ENCODE data around the gene TRAPPC11.

Gene TRAPPC11

GRCh38 chr4:183727482-183727881 lies 68.4 kb downstream of the TRAPPC11 start:
- no peak for DNase-seq (ENCODE audit: extremely low read depth, insufficient read length)
- H3K27me3 ChIP-seq (replicated peaks; ENCODE audit: control insufficient read depth, insufficient read depth, low read length) = no peaks in the 10 kb centered on the region
- H3K4me3 ChIP-seq (replicated peaks; ENCODE audit: low read depth, low read length) = no peak overlapping the region
- TF ChIP-seq CTCF (IDR thresholded peaks at IDR 0.05; ENCODE audit: insufficient read depth, low read length, poor library complexity, severe bottlenecking) = no peak
- H3K36me3 ChIP-seq (ENCODE audit: control insufficient read depth, insufficient read depth, low read length) = no peaks in the 10 kb centered on the region

- no peak for DNase-seq (ENCODE audit: extremely low read depth, insufficient read length)
- H3K27me3 ChIP-seq (replicated peaks; ENCODE audit: control insufficient read depth, insufficient read depth, low read length) = no peaks in the 10 kb centered on the region
- no peaks in the 10 kb centered on the region for H3K36me3 ChIP-seq (ENCODE audit: control insufficient read depth, insufficient read depth, low read length)
- TF ChIP-seq CTCF (IDR thresholded peaks at IDR 0.05; ENCODE audit: insufficient read depth, low read length, poor library complexity, severe bottlenecking) = no peak
- H3K4me3 ChIP-seq (replicated peaks; ENCODE audit: low read depth, low read length) = no peak overlapping the region
Measured at GRCh38 chr4:183728223-183729068, 69.4 kb downstream of the TRAPPC11 start.

GRCh38 chr4:183729069-183729406 lies 69.9 kb downstream of the TRAPPC11 start:
- no peak for TF ChIP-seq CTCF (IDR thresholded peaks at IDR 0.05; ENCODE audit: insufficient read depth, low read length, poor library complexity, severe bottlenecking)
- H3K36me3 ChIP-seq (ENCODE audit: control insufficient read depth, insufficient read depth, low read length) = no peaks in the 10 kb centered on the region
- no peak overlapping the region for H3K4me3 ChIP-seq (replicated peaks; ENCODE audit: low read depth, low read length)
- DNase-seq (ENCODE audit: extremely low read depth, insufficient read length) = no peak
- no peaks in the 10 kb centered on the region for H3K27me3 ChIP-seq (replicated peaks; ENCODE audit: control insufficient read depth, insufficient read depth, low read length)

GRCh38 chr4:183729430-183730328 lies 70.6 kb downstream of the TRAPPC11 start:
- no peaks in the 10 kb centered on the region for H3K36me3 ChIP-seq (ENCODE audit: control insufficient read depth, insufficient read depth, low read length)
- no peaks in the 10 kb centered on the region for H3K27me3 ChIP-seq (replicated peaks; ENCODE audit: control insufficient read depth, insufficient read depth, low read length)
- DNase-seq (ENCODE audit: extremely low read depth, insufficient read length) = no peak
- H3K4me3 ChIP-seq (replicated peaks; ENCODE audit: low read depth, low read length) = no peak overlapping the region
- no peak for TF ChIP-seq CTCF (IDR thresholded peaks at IDR 0.05; ENCODE audit: insufficient read depth, low read length, poor library complexity, severe bottlenecking)

- TF ChIP-seq CTCF (IDR thresholded peaks at IDR 0.05; ENCODE audit: insufficient read depth, low read length, poor library complexity, severe bottlenecking) = no peak
- Histone ChIP-seq H3K27me3 (replicated peaks; ENCODE audit: control insufficient read depth, insufficient read depth, low read length) (no peaks in the 10 kb centered on the region), H3K36me3 (ENCODE audit: control insufficient read depth, insufficient read depth, low read length) (no peaks in the 10 kb centered on the region), H3K4me3 (replicated peaks; ENCODE audit: low read depth, low read length) (no peak overlapping the region)
- DNase-seq (ENCODE audit: extremely low read depth, insufficient read length) = no peak
Measured at GRCh38 chr4:183732296-183732695, 73.2 kb downstream of the TRAPPC11 start.

Measured in GM06990 (cell line).